SK-N-SH (cell line): Measurements from ENCODE around the gene SLC9A5. TPM values are rescaled to one million over a fixed set of nuclear protein-coding genes. Genes with fewer than 3 reads are reported as not detected.
A peak's percentile ranks its signal among the peaks of the same experiment; 100 is the strongest.

Experiments
- CTCF ChIA-PET: fragments of 300-600, 350-600 bp; formaldehyde crosslinking; extraction: SDS; loops from one replicate; lab custom pipeline; 2021; lab: Yijun Ruan, JAX
- POLR2A ChIA-PET: fragments of 350-600 bp; sonication (Branson Sonifier 250); formaldehyde crosslinking; extraction: SDS; loops from one replicate; lab custom pipeline; 2020; ENCODE audit warnings: antibody characterized with exemption, inconsistent platforms; lab: Yijun Ruan, JAX
- DNase-seq: peaks from one replicate; pipeline ENCODE4 v3.0.0; 2012
- H2AFZ ChIP-seq: fragments of 200-600 bp; sonication (generic); 2 replicates; pipeline ENCODE4 v1.8.1; 2016; ENCODE audit warnings: antibody characterized with exemption, mild to moderate bottlenecking, low read depth
- H3F3A ChIP-seq: fragments of 200-600 bp; sonication (generic); replicated peaks from 2 replicates; pipeline ENCODE3; 2016; ENCODE audit warnings: antibody characterized with exemption, mild to moderate bottlenecking; ENCODE audit not compliant: insufficient read depth
- H3K27ac ChIP-seq, 2 experiments: fragments of 200-500 bp in 1 of 2; fragments of 200-600 bp in 1 of 2; sonication (Bioruptor generic) in 1 of 2; sonication (generic), shearing (Covaris generic) in 1 of 2; 2 replicates each; pipeline versions ENCODE4 v1.5.1 to v1.6.1; 2014 to 2016; ENCODE audit warnings: low read depth in 2 of 2, inconsistent platforms in 1 of 2, low read length in 1 of 2, mild to moderate bottlenecking in 1 of 2, mixed read lengths in 1 of 2
- H3K27me3 ChIP-seq: fragments of 200-600 bp; sonication (generic), shearing (Covaris generic); 2 replicates; pipeline ENCODE4 v1.6.1; 2016; ENCODE audit warnings: mixed run types; ENCODE audit not compliant: insufficient read depth
- H3K36me3 ChIP-seq, 2 experiments: fragments of 200-500 bp in 1 of 2; fragments of 200-600 bp in 1 of 2; sonication (Bioruptor generic) in 1 of 2; sonication (generic) in 1 of 2; replicated peaks in 1 of 2; 2 replicates each; pipeline versions ENCODE3 to v1.5.1; 2014 to 2016; ENCODE audit warnings: low read length in 1 of 2, mild to moderate bottlenecking in 1 of 2; ENCODE audit not compliant: insufficient read depth in 2 of 2, control insufficient read depth in 1 of 2
- H3K4me1 ChIP-seq, 2 experiments: fragments of 200-500 bp in 1 of 2; fragments of 200-600 bp in 1 of 2; sonication (Bioruptor generic) in 1 of 2; sonication (generic), shearing (Covaris generic) in 1 of 2; 2 replicates each; pipeline versions ENCODE4 v1.5.1 to v1.6.1; 2014 to 2016; ENCODE audit warnings: low read depth in 1 of 2, low read length in 1 of 2, mixed run types in 1 of 2; ENCODE audit not compliant: insufficient read depth in 2 of 2, control insufficient read depth in 1 of 2
- H3K4me2 ChIP-seq: fragments of 200-600 bp; sonication (generic), shearing (Covaris generic); 2 replicates; pipeline ENCODE4 v1.6.1; 2017; ENCODE audit warnings: mixed run types
- H3K4me3 ChIP-seq, 2 experiments: fragments of 200-500 bp in 1 of 2; fragments of 200-600 bp in 1 of 2; sonication (Bioruptor generic) in 1 of 2; sonication (generic), shearing (Covaris generic) in 1 of 2; 2 replicates each; pipeline versions ENCODE4 v1.5.1 to v1.8.1; 2014 to 2016; ENCODE audit warnings: low read depth in 2 of 2, inconsistent platforms in 1 of 2, low read length in 1 of 2, mild to moderate bottlenecking in 1 of 2, mixed read lengths in 1 of 2, moderate library complexity in 1 of 2
- H3K79me2 ChIP-seq: fragments of 200-600 bp; sonication (generic); 2 replicates; pipeline ENCODE4 v1.8.1; 2017; ENCODE audit warnings: mild to moderate bottlenecking; ENCODE audit not compliant: insufficient read depth
- H3K9ac ChIP-seq: fragments of 200-600 bp; sonication (generic); 2 replicates; pipeline ENCODE4 v1.6.1; 2017; ENCODE audit warnings: mixed run types
- H3K9me2 ChIP-seq: fragments of 200-600 bp; sonication (generic); 2 replicates; pipeline ENCODE4 v1.6.1; 2017; ENCODE audit warnings: mixed run types
- H3K9me3 ChIP-seq: fragments of 200-600 bp; sonication (generic); 2 replicates; pipeline ENCODE4 v1.6.1; 2017; ENCODE audit warnings: mixed run types, mild to moderate bottlenecking, moderate library complexity
- H4K20me1 ChIP-seq: fragments of 200-600 bp; sonication (generic); 2 replicates; pipeline ENCODE4 v1.6.1; 2017; ENCODE audit warnings: mild to moderate bottlenecking, mixed run types; ENCODE audit not compliant: insufficient read depth
- CHD2 ChIP-seq: fragments of 150-350 bp; IDR thresholded peaks from 2 replicates; pipeline ENCODE4 v1.6.1; 2018; ENCODE audit warnings: low read length; ENCODE audit not compliant: partially characterized antibody
- EZH2phosphoT487 ChIP-seq: fragments of 200-600 bp; sonication (generic); IDR thresholded peaks from 2 replicates; pipeline ENCODE4 v1.6.1; 2017; ENCODE audit warnings: low read depth, mixed run types, mild to moderate bottlenecking, antibody characterized with exemption, moderate library complexity, borderline replicate concordance
- MXI1 ChIP-seq: IDR thresholded peaks from 2 replicates; pipeline ENCODE4 v1.6.1; 2012; ENCODE audit warnings: mild to moderate bottlenecking, low read depth, low read length, improper control_type of control experiment
- POLR2AphosphoS5 ChIP-seq: IDR thresholded peaks from 2 replicates; pipeline ENCODE4 v1.6.1; 2012; ENCODE audit warnings: low read depth, low read length
- RCOR1 ChIP-seq: fragments of 150-350 bp; IDR thresholded peaks from 2 replicates; pipeline ENCODE4 v1.6.1; 2017; ENCODE audit warnings: antibody characterized with exemption, low read length
- TAF1 ChIP-seq: IDR thresholded peaks from 2 replicates; pipeline ENCODE4 v1.6.1; 2012; ENCODE audit warnings: low read depth, mild to moderate bottlenecking, low read length, moderate library complexity, borderline replicate concordance
- TCF12 ChIP-seq: IDR thresholded peaks from 2 replicates; pipeline ENCODE4 v1.4.0; 2012
- WGBS: methylation state at CpG from one replicate; pipeline ENCODE4 v1.1.6; 2017; ENCODE audit warnings: low lambda C conversion rate; 5-methylcytosine and 5-hydroxymethylcytosine counted together
- polyA plus RNA-seq, 3 experiments: library from polyadenylated mRNA; depleted of rRNA; stranded (reverse); fragments of >200 nt; gene quantifications; 2 replicates each; pipeline ENCODE4 v1.2.3, GENCODE V29; 2012
- TF ChIP-seq, protein P1 (sequence below): IDR thresholded peaks from 2 replicates; pipeline ENCODE4; 2012
- TF ChIP-seq, protein P2 (sequence below): fragments of 150-350 bp; IDR thresholded peaks from 2 replicates; pipeline ENCODE4 v1.6.1; 2016; ENCODE audit warnings: mild to moderate bottlenecking, low read depth, low read length
- TF ChIP-seq, protein P3 (sequence below): IDR thresholded peaks from 2 replicates; pipeline ENCODE4 v1.4.0; 2012; ENCODE audit warnings: low read depth, borderline replicate concordance

Gene SLC9A5
- polyA plus RNA-seq, 1 of the 3 experiments (the other 2 are of a cell fraction): 4.1 TPM

DNA sequence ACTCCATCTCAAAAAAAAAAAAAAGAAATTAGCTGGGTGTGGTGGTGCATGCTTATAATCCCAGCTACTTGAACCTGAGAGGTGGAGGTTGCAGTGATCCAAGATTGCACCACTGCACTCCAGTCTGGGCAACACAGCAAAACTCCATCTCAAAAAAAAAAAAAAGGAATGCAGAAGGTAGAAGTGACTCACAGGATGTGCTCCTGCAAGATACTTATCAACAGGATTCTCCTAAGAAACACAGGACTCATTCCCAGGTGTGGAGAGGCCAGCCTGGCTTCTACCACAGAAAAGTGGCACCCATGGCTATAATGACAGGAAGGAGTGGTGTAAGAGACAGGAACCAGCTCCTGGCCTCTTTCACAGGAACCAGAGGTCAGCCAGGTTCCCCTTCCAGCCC, 36.0 kb upstream of the SLC9A5 start:
- ChIA-PET POLR2A (no interaction called here), CTCF (interaction anchor here (1.0 kb wide), 1 partner anchor 57 kb away, joined by 5 read pairs; no protein-coding TSS in a partner anchor)
- Histone ChIP-seq H3K79me2 (no peaks in the 10 kb centered on the region), H3K27ac (no peak overlapping the region), H3K4me1 (peaks cover 5 to 12% of the 10 kb centered on the region in 2 experiments; a peak in 2 of 4 replicates), H3K36me3 (no peaks in the 10 kb centered on the region), H2AFZ (no peak overlapping the region), H3K9me3 (no peaks in the 10 kb centered on the region), H3K4me3 (no peak overlapping the region), H3F3A (no peaks in the 10 kb centered on the region), H3K9ac (no peak overlapping the region), H4K20me1 (no peaks in the 10 kb centered on the region), H3K9me2 (no peaks in the 10 kb centered on the region), H3K27me3 (no peaks in the 10 kb centered on the region), H3K4me2 (no peak overlapping the region)
- no peak for DNase-seq
- no peak for TF ChIP-seq EZH2phosphoT487
- TF ChIP-seq, protein P1, sequence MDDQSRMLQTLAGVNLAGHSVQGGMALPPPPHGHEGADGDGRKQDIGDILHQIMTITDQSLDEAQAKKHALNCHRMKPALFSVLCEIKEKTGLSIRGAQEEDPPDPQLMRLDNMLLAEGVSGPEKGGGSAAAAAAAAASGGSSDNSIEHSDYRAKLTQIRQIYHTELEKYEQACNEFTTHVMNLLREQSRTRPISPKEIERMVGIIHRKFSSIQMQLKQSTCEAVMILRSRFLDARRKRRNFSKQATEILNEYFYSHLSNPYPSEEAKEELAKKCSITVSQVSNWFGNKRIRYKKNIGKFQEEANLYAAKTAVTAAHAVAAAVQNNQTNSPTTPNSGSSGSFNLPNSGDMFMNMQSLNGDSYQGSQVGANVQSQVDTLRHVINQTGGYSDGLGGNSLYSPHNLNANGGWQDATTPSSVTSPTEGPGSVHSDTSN: no peak
- no peak for TF ChIP-seq RCOR1
- no peak for TF ChIP-seq CHD2
- TF ChIP-seq TCF12: 0 out of 2 replicates have a peak, but pooled peaks have one; percentile 16

DNA sequence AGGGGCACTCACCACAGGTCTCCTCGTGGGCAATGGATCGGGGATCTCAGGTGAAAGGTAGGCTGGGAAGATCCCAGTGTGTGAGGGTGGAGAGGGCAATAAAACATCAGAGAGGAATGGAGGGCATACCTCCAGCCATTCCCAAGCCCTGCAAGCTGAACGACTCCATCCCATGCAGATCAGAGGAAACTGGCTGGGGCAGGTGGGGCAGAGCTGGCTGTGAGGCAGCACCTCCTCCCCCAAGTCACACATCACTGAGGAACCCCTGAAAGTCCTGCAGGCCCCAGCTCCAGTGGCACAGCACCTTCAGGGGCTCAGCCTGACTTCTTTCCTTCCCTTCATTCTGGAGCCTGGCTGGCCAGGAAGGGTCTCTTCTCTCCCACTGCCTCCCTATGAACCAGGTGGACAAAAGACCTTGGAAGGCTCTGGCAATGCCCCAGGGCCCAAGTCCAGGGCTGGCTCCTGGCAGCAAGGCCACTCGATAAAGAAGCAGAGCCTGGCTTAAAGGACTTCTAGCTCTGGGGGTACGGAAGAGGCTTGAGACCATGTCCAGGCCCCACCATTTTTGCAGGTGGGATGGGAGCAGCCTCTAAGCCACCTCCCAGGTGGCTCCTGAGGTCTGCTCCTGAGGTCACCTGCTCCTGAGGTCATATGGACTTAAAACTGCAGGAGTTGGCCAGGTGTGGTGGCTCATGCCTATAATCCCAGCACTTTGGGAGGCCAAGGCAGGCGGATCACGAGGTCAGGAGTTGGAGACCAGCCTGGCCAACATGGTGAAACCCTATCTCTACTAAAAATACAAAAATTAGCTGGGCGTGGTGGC, 35.4 kb upstream of the SLC9A5 start:
- TF ChIP-seq, protein P2, sequence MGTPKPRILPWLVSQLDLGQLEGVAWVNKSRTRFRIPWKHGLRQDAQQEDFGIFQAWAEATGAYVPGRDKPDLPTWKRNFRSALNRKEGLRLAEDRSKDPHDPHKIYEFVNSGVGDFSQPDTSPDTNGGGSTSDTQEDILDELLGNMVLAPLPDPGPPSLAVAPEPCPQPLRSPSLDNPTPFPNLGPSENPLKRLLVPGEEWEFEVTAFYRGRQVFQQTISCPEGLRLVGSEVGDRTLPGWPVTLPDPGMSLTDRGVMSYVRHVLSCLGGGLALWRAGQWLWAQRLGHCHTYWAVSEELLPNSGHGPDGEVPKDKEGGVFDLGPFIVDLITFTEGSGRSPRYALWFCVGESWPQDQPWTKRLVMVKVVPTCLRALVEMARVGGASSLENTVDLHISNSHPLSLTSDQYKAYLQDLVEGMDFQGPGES: no peak
- TF ChIP-seq POLR2AphosphoS5 (no peak), CHD2 (no peak), MXI1 (no peak), TAF1 (no peak)
- TF ChIP-seq, protein P3, sequence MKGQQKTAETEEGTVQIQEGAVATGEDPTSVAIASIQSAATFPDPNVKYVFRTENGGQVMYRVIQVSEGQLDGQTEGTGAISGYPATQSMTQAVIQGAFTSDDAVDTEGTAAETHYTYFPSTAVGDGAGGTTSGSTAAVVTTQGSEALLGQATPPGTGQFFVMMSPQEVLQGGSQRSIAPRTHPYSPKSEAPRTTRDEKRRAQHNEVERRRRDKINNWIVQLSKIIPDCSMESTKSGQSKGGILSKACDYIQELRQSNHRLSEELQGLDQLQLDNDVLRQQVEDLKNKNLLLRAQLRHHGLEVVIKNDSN: no peak
- CTCF ChIA-PET: interaction anchor here (0.6 to 1.0 kb wide), 2 partner anchors 58 to 203 kb away, joined by 3 to 5 read pairs; no protein-coding TSS in a partner anchor

More for the DNA sequence above, 35.4 kb upstream of the SLC9A5 start:
- DNase-seq: no peak
- Histone ChIP-seq H4K20me1 (no peaks in the 10 kb centered on the region), H3F3A (no peaks in the 10 kb centered on the region), H3K4me1 (peaks cover 0 to 10% of the 10 kb centered on the region in 2 experiments; a peak in 1 of 4 replicates), H3K36me3 (no peaks in the 10 kb centered on the region), H3K9ac (no peak overlapping the region), H3K9me3 (no peaks in the 10 kb centered on the region), H3K79me2 (no peaks in the 10 kb centered on the region), H3K4me2 (no peak overlapping the region), H3K27me3 (no peaks in the 10 kb centered on the region), H3K4me3 (no peak overlapping the region), H3K27ac (no peak overlapping the region), H2AFZ (no peak overlapping the region), H3K9me2 (no peaks in the 10 kb centered on the region)
- POLR2A ChIA-PET: interaction anchor here (1.1 kb wide), 2 partner anchors 11 to 15 kb away, joined by 3 read pairs; no protein-coding TSS in a partner anchor
- WGBS: 81% methylated on average over 7 of the region's 8 CpGs
